H1 (cell line): ENCODE data around the gene GCSH. TPM values are rescaled to one million over a fixed set of nuclear protein-coding genes. Genes with fewer than 3 reads are reported as not detected.

Experiments used
- FOSL1 ChIP-seq: IDR thresholded peaks from 2 replicates; pipeline ENCODE4 v1.6.1; 2011; ENCODE audit warnings: mild to moderate bottlenecking, low read depth, low read length, moderate library complexity; ENCODE audit not compliant: insufficient read depth
- MAFK ChIP-seq: IDR thresholded peaks from 2 replicates; pipeline ENCODE4 v1.6.1; 2012; ENCODE audit warnings: low read depth, mild to moderate bottlenecking, improper control_type of control experiment, low read length
- SP4 ChIP-seq: IDR thresholded peaks from 2 replicates; pipeline ENCODE4 v1.6.1; 2012; ENCODE audit warnings: low read length, inconsistent platforms
- polyA plus RNA-seq, 7 experiments: library from polyadenylated mRNA; depleted of rRNA in 3 of 7; stranded (reverse) in 5 of 7; unstranded in 2 of 7; fragments of >200 nt in 5 of 7; fragments of 200-250 nt in 2 of 7; gene quantifications; 1 replicate in 5 of 7; 2 replicates in 1 of 7; 4 replicates in 1 of 7; pipeline versions ENCODE4 v1.2.1 to v1.2.3, GENCODE V29; 2011 to 2013; ENCODE audit warnings: missing spikeins in 2 of 7, mixed read lengths in 2 of 7
- total RNA-seq: library from RNA; stranded (reverse); fragmentation: NEBNext Ultra II Directional; extraction: Animal tissue kit (Norgen Biotek cat#: 25700); gene quantifications from 2 replicates; pipeline ENCODE4 v1.2.1, GENCODE V29; 2021
- TF ChIP-seq, protein P1 (sequence below), 3 experiments: IDR thresholded peaks; 1 replicate in 2 of 3; 2 replicates in 1 of 3; pipeline versions ENCODE4 v1.5.1 to v1.6.1; 2011; ENCODE audit warnings: low read length in 3 of 3, mild to moderate bottlenecking in 3 of 3, inconsistent platforms in 2 of 3, low read depth in 1 of 3, moderate library complexity in 1 of 3; ENCODE audit not compliant: insufficient read depth in 1 of 3; ENCODE audit errors: control extremely low read depth in 1 of 3

The GCSH gene
- total and polyA plus RNA-seq, 2 of the 8 experiments (the other 6 are each of a cell fraction or from before 2014, with no cell fraction given), result 28.2 to 108 TPM

DNA sequence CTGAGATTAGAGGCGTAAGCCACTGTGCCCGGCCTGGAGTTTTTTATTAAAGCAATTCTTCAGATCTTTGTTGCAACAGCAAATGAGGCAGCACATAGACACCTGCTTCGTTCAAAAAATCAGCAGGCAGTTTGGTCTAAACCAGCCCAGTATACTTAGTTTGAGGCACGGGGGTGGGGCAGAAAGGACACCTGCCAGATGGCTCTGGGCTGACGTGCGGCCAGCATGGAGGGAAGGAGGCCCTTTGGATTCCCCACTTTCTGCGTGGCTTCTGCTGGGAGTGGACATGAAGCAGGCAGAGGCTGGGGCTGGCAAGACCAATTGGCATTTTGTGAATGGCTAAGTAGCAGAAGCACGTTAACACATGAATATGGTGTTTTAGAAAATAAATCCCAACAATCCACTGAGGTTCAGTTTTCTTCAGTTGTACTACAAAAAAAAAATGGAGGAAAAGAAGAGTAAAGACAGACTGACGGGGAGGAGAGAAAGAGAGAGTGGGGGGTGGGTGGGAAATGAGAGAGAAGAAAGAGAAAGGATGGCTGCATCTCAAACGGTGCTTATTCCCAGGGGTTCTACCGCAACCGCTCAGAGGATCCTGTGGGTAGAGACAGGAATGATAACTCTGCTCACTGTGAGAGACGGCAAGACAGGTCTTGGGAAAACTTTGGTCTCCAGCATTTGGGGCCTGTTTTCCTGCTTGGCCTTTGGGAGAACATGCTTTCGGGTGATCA is 35.5 kb downstream of the GCSH start (continued):
- TF ChIP-seq, protein P1, sequence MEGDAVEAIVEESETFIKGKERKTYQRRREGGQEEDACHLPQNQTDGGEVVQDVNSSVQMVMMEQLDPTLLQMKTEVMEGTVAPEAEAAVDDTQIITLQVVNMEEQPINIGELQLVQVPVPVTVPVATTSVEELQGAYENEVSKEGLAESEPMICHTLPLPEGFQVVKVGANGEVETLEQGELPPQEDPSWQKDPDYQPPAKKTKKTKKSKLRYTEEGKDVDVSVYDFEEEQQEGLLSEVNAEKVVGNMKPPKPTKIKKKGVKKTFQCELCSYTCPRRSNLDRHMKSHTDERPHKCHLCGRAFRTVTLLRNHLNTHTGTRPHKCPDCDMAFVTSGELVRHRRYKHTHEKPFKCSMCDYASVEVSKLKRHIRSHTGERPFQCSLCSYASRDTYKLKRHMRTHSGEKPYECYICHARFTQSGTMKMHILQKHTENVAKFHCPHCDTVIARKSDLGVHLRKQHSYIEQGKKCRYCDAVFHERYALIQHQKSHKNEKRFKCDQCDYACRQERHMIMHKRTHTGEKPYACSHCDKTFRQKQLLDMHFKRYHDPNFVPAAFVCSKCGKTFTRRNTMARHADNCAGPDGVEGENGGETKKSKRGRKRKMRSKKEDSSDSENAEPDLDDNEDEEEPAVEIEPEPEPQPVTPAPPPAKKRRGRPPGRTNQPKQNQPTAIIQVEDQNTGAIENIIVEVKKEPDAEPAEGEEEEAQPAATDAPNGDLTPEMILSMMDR (IDR thresholded peaks at IDR 0.05; ENCODE audit: control extremely low read depth in 1 of 3, insufficient read depth in 1 of 3, low read depth in 1 of 3, low read length in 3 of 3), result no peak
- no peak for TF ChIP-seq FOSL1
- no peak for TF ChIP-seq SP4
- TF ChIP-seq MAFK, result no peak
